Pancreas (tissue), 10 donors: ENCODE data around the gene CYB561D1. TPM values are rescaled to one million over a fixed set of nuclear protein-coding genes. Genes with fewer than 3 reads are reported as not detected.

Experiments used
- ATAC-seq, 4 donors: fragments of 200-7000 bp; cut with Tn5 transposase; one replicate each; pipeline versions ENCODE4 v1.8.0 to v1.9.1; 2020; ENCODE audit warnings: mild to moderate bottlenecking in 4 of 4, moderate library complexity in 4 of 4
- DNase-seq, 6 donors: peaks; one replicate each; pipeline ENCODE4 v3.0.0-alpha.2; 2020
- FAIRE-seq: peaks from 2 replicates; lab custom pipeline; 2012; peaks lifted over from hg19 to GRCh38; lab: Jason Lieb, UNC
- H3K27ac ChIP-seq, 4 donors: fragments of 200-600 bp; sonication (generic); 1 replicate in 3 of 4; 2 replicates in 1 of 4; pipeline versions ENCODE4 v1.5.0 to v1.8.0; 2020
- H3K27me3 ChIP-seq, 4 donors: fragments of 200-600 bp; one replicate each; pipeline ENCODE4 v1.8.0; 2021
- H3K36me3 ChIP-seq, 3 donors: fragments of 200-600 bp; sonication (generic) in 1 of 3; one replicate each; pipeline versions ENCODE4 v1.5.0 to v1.8.0; 2020 to 2021
- H3K4me1 ChIP-seq, 3 donors: fragments of 200-600 bp; one replicate each; pipeline ENCODE4 v1.8.0; 2021
- H3K4me3 ChIP-seq, 4 donors: fragments of 200-600 bp; sonication (generic) in 2 of 4; one replicate each; pipeline versions ENCODE4 v1.5.0 to v1.8.0; 2020 to 2021
- H3K9me3 ChIP-seq, 4 donors: fragments of 200-600 bp; one replicate each; pipeline ENCODE4 v1.8.0; 2021
- WGBS, 2 donors: extraction: QIAGEN DNeasy Blood & Tissue Kit; methylation state at CpG; one replicate each; pipeline ENCODE4 v1.1.7; 2013; 5-methylcytosine and 5-hydroxymethylcytosine counted together
- intact Hi-C, 3 donors: fragments of 100-400 bp; cut with DNase I; formaldehyde crosslinking; loops; one replicate each; pipeline versions ENCODE4 v1.11.1 to v1.14.2; 2022
- polyA plus RNA-seq, 2 donors: library from polyadenylated mRNA; stranded (reverse); fragments of 200-250 nt; gene quantifications; one replicate each; pipeline ENCODE4 v1.2.3, GENCODE V29; 2013
- total RNA-seq, 6 donors: library from RNA; stranded (reverse); fragmentation: NEBNext Ultra II Directional in 4 of 6; extraction: Animal tissue kit (Norgen Biotek cat#: 25700) in 4 of 6; gene quantifications; one replicate each; pipeline versions ENCODE4 v1.2.1 to v1.2.4, GENCODE V29; 2021 to 2023
- TF ChIP-seq, protein P1 (sequence below), 4 donors: fragments of 200-600 bp; sonication (generic) in 3 of 4; IDR thresholded peaks; one replicate each; pipeline versions ENCODE4 v1.5.0 to v1.8.0; 2021; ENCODE audit warnings: antibody characterized with exemption in 4 of 4
- donor health status: healthy with polysubstance abuse.
- donor health status: DM: no; HTN: no; CAD: no; lungs with moderate emphysema.
- donor health status: DM: no; HTN: no; CAD: no.
- donor health status: control.
- donor health status: control.
- donor health status: Bipolar disorder and iron deficiency.
- donor health status: DM: yes; HTN: yes; CAD: no.
- donor health status: DM: no; HTN: no; CAD: no.
- donor health status: DM: no; HTN: no; CAD: no.
- donor health status: DM: yes; HTN: yes; CAD: no.

Gene CYB561D1
- total and polyA plus RNA-seq, 8 donors: 5.1 to 11.6 (median 8.9) TPM

DNA sequence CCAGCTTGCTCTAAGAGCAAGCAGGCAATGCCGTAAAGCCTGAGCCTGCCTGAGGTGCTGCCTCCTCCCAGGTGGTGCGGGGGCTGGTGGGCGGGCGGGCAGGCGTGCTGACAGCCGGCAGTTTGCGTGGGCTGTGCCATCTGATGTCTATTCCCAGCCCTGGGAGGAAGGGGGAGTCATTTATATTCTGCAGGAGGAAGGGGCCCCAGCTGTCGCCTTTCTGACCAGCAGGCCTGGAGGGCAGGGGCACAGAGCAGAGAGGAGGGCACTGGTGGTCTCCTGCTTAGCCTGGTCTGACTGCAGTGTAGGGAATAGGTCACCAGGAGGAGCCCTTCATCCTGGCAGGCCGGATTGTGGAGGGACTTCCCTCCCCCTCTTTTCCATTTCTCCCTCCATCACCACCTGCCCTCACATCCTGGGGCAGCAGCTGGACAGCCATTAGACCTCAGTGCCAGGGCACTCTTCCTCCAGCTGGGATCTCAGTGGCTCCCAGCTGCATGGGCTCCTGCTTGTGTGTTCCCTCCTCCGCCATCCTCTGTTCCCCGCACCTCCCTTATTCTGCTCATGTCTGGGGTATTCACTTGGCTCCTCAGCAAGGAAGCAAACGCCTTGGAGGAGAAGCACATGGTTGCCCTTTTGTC is 4.4 kb downstream of the CYB561D1 start:
- no peak overlapping the region for H3K4me3 ChIP-seq
- WGBS, 2 donors: 78 to 83% methylated on average over 12 of the region's 12 CpGs
- peak in 1 of 4 donors; percentile 9 for ATAC-seq
- no peaks in the 10 kb centered on the region for H3K9me3 ChIP-seq
- H3K4me1 ChIP-seq: peaks cover 0 to 12% (median 7%) of the 10 kb centered on the region in 3 donors
- intact Hi-C loops: no loop called here
- FAIRE-seq: no peak
- no peak for DNase-seq
- TF ChIP-seq, protein P1, sequence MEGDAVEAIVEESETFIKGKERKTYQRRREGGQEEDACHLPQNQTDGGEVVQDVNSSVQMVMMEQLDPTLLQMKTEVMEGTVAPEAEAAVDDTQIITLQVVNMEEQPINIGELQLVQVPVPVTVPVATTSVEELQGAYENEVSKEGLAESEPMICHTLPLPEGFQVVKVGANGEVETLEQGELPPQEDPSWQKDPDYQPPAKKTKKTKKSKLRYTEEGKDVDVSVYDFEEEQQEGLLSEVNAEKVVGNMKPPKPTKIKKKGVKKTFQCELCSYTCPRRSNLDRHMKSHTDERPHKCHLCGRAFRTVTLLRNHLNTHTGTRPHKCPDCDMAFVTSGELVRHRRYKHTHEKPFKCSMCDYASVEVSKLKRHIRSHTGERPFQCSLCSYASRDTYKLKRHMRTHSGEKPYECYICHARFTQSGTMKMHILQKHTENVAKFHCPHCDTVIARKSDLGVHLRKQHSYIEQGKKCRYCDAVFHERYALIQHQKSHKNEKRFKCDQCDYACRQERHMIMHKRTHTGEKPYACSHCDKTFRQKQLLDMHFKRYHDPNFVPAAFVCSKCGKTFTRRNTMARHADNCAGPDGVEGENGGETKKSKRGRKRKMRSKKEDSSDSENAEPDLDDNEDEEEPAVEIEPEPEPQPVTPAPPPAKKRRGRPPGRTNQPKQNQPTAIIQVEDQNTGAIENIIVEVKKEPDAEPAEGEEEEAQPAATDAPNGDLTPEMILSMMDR (IDR thresholded peaks at IDR 0.05): peak in 2 of 4 donors; percentile 16 to 20
- no peaks in the 10 kb centered on the region for H3K27me3 ChIP-seq
- H3K36me3 ChIP-seq: peaks cover 0 to 10% (median 3%) of the 10 kb centered on the region in 3 donors
- no peak overlapping the region for H3K27ac ChIP-seq

GRCh38 chr1:109499081-109499480 is 5.2 kb downstream of the CYB561D1 start:
- Histone ChIP-seq H3K27me3 (no peaks in the 10 kb centered on the region), H3K9me3 (no peaks in the 10 kb centered on the region), H3K4me1 (peaks cover 0 to 12% (median 7%) of the 10 kb centered on the region in 3 donors), H3K36me3 (peaks cover 0 to 10% (median 3%) of the 10 kb centered on the region in 3 donors), H3K4me3 (no peak overlapping the region), H3K27ac (no peak overlapping the region)
- DNase-seq (no peak), FAIRE-seq (no peak), ATAC-seq (no peak)
- intact Hi-C loops: no loop called here
- TF ChIP-seq, protein P1 (IDR thresholded peaks at IDR 0.05): no peak
- WGBS, 2 donors: 84 to 93% methylated on average over 7 of the region's 7 CpGs

GRCh38 chr1:109499661-109500536 is 6.0 kb downstream of the CYB561D1 start:
- TF ChIP-seq, protein P1 (IDR thresholded peaks at IDR 0.05): peak in 2 of 4 donors; percentile 11 to 14
- no peaks in the 10 kb centered on the region for H3K9me3 ChIP-seq
- 74 to 77% methylated on average over 4 of the region's 4 CpGs for WGBS, 2 donors
- H3K27ac ChIP-seq: no peak overlapping the region
- H3K4me3 ChIP-seq: no peak overlapping the region
- no peak for FAIRE-seq
- intact Hi-C loops: no loop called here
- H3K4me1 ChIP-seq: peaks cover 0 to 8% (median 3%) of the 10 kb centered on the region in 3 donors
- peaks cover 0 to 10% (median 3%) of the 10 kb centered on the region in 3 donors for H3K36me3 ChIP-seq
- peak; percentile 33 to 67 (median 46) for ATAC-seq
- no peaks in the 10 kb centered on the region for H3K27me3 ChIP-seq
- peak in 1 of 6 donors; percentile 50 for DNase-seq

DNA sequence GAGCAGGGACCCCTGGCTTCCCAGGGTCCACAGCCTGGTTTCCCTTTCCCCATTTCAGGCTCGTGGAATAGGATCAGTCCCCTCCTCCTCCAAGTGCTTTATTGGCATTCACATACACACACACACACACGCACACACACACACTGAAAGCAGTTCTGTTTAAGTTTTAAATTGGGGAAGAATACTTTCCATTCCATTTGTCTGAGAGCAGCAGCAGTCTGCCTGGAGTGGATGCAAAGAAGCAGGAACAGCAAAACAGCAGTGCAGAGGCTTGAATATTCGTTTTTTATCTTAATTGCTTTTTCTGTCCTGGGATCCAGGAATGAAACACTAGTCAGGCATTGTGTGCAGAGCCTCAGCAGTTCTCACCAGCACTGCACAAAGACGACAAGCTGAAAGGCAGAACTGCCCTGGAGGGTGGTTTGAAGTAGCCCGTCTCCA is 7.1 kb downstream of the CYB561D1 start:
- TF ChIP-seq, protein P1 (IDR thresholded peaks at IDR 0.05): no peak
- DNase-seq: no peak
- FAIRE-seq: no peak
- Histone ChIP-seq H3K4me3 (no peak overlapping the region), H3K9me3 (no peaks in the 10 kb centered on the region), H3K4me1 (peaks cover 0 to 6% (median 0%) of the 10 kb centered on the region in 3 donors), H3K27ac (no peak overlapping the region), H3K36me3 (peaks cover 0 to 9% (median 3%) of the 10 kb centered on the region in 3 donors), H3K27me3 (no peaks in the 10 kb centered on the region)
- intact Hi-C loops: no loop called here
- ATAC-seq: peak in 1 of 4 donors; percentile 9
- WGBS, 2 donors: 54 to 64% methylated on average over 5 of the region's 5 CpGs
